ENCODE results near the gene MTA2.

DNA sequence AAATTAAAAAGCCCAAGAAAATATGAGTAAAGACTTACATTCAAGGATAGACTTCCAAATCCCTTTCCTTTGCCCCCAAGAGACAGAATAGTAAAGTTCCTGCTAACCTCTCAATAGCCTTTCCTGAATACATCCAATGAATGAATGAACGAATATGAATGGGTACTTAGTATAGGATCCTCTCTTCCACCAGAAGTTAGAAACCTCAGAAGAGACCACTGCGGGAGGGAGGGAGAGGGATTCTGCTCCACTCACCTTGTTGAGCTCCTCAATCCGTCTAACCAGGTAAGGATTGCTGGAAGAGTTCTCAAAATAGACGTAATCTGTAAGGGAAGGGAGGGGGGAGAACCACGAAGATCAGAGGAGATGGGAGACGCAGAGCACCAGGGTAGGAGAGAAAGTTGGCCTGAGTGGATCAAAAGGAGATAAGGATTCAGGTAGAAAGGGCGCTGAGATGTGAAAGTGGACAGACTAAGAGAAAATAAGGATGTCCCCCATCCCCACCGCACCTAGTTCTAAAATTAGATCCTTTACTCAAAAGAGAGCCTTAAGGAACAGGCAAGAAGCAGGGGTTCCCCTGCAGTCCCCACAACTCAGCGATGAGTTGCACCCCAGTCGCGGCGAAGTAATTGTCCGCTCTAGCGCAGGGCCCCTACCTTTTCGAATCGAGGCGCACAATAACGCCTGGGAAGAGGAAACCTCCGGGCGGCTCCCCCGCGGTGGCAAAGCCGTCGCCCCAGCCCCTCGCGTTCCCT lies 1.1 kb downstream of the MTA2 start:
- TF ChIP-seq CTCF (conservative IDR thresholded peaks at IDR 0.05; ENCODE audit: low read depth, low read length) (no peak), EZH2 (IDR thresholded peaks at IDR 0.05; ENCODE audit: borderline replicate concordance, low read depth, low read length, poor library complexity, severe bottlenecking) (no peak)

Data from A673 (cell line).